Measurements from ENCODE around the gene SPCS1. TPM values are rescaled to one million over a fixed set of nuclear protein-coding genes. Genes with fewer than 3 reads are reported as not detected.

The SPCS1 gene
- total RNA-seq, 4 donors from 2014 or later = 152 to 188 (median 162) TPM

DNA sequence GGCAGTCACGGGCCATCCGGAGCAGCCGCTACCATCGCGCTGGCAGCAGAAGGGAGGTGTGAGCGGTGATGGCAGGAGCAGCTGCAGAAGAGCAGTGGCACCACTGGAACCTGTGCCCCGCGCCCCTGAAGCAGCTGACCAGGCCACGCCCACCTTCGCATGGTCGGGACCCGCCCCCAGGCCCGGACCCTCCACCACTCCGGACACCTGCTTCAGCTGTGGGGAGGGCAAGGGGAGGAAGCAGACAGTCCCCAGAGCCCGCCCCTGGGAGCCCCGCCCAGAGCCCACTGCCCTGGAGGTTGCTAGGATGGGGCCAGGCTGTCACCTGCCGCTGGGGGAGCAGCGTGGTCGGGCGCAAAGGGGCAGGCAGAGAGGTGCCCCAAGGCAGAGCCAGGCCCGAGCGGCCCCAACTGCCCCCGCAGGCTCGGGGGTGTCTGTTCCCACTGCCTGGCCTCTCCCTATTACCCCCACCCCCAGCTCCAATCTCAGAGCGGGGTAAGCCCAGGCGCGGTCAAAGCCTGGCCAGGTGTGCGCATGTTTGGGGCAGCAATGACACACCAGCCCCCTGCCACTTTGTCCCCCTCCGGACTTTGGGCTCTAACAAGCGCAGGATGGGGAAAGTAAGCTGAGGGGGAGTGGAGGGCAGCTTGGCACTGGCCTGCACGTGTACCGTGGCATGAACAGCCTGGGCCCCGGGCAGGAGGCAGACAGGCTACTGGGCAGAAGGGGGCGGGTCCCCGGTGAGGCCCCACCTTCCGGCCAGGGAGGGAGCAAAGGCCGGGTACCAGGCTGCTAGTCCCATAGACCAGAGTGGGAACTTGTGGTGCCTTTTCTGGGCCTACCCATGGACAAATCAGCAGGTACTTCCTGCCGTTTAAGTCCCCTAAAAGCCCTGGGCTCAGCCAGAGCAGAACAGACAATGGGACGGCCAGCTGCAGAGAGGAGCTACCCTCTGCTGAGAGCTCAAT lies 8.7 kb downstream of the SPCS1 start:
- no peak for ATAC-seq
- DNase-seq = no peak
- Histone ChIP-seq H3K27ac (no peak overlapping the region), H3K4me3 (no peak overlapping the region), H3K9me3 (no peaks in the 10 kb centered on the region), H3K36me3 (peaks cover 0 to 21% of the 10 kb centered on the region in 2 donors), H3K27me3 (no peaks in the 10 kb centered on the region), H3K4me1 (no peaks in the 10 kb centered on the region)
- no peak for TF ChIP-seq POLR2A (IDR thresholded peaks at IDR 0.05)
- in situ Hi-C loops (cut with MboI; ENCODE audit: low sequenced_read_pairs in 4 of 4) (no loop called here), intact Hi-C loops (cut with DNase I; ENCODE audit: low total_unique reads) (no loop called here)

DNA sequence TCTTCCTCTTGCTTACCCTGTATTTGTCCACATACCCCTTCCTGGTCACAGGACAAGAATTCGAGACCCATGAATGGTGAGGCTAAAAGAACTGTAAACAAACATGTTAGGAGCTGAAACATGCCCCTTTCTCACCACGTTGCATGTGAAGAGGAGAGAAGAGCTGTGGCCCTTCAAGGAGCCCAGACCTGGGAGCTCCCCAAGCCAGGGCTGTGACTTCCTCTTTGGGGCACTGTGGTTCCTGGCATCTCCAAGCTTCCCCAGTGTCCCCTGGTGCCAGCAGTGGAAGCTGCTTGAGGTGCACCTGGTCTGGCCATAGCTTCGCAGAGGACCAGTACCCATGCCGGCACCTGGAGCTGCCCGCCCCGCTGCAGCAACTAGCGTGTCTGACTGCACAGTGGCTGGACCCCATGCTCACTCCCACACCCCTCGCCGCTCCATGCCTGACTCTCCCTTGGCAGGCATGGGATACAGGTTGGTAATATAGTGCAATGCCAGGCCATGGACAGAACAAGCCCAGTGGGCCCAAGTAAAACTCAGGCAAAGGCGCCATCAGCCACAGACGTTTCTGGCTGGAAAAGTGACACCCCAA lies 9.9 kb downstream of the SPCS1 start:
- Histone ChIP-seq H3K4me1 (no peaks in the 10 kb centered on the region), H3K36me3 (peaks cover 0 to 18% of the 10 kb centered on the region in 2 donors), H3K4me3 (no peak overlapping the region), H3K9me3 (no peaks in the 10 kb centered on the region), H3K27me3 (no peaks in the 10 kb centered on the region), H3K27ac (no peak overlapping the region)
- no peak for DNase-seq
- intact Hi-C loops (cut with DNase I; ENCODE audit: low total_unique reads) = no loop called here
- in situ Hi-C loops (cut with MboI; ENCODE audit: low sequenced_read_pairs in 4 of 4) = no loop called here
- TF ChIP-seq, protein P1, sequence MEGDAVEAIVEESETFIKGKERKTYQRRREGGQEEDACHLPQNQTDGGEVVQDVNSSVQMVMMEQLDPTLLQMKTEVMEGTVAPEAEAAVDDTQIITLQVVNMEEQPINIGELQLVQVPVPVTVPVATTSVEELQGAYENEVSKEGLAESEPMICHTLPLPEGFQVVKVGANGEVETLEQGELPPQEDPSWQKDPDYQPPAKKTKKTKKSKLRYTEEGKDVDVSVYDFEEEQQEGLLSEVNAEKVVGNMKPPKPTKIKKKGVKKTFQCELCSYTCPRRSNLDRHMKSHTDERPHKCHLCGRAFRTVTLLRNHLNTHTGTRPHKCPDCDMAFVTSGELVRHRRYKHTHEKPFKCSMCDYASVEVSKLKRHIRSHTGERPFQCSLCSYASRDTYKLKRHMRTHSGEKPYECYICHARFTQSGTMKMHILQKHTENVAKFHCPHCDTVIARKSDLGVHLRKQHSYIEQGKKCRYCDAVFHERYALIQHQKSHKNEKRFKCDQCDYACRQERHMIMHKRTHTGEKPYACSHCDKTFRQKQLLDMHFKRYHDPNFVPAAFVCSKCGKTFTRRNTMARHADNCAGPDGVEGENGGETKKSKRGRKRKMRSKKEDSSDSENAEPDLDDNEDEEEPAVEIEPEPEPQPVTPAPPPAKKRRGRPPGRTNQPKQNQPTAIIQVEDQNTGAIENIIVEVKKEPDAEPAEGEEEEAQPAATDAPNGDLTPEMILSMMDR (IDR thresholded peaks at IDR 0.05 in 4 of 5, conservative IDR thresholded peaks at IDR 0.05 in 1 of 5) = no peak
- no peak for TF ChIP-seq POLR2A (IDR thresholded peaks at IDR 0.05)
- ATAC-seq = no peak

DNA sequence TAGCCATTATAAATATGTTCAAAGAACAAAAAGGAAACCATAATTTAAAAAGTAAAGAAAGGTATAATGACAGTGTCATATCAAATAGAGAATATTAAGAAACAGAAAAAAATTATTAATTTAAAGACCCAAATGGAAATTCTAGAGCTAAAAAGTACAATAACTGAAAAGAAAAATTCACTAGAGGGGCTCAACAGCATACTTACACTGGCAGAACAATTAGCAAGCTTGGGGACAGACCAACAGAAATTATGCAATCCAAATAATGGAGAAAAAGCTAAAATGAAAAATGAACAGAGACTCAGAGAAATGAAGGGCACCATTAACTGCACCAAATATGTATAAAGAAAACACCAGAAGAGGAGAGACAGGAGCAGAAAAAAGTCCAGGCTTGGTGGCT lies 13.7 kb downstream of the SPCS1 start:
- Histone ChIP-seq H3K4me1 (no peaks in the 10 kb centered on the region), H3K9me3 (no peaks in the 10 kb centered on the region), H3K4me3 (no peak overlapping the region), H3K36me3 (peaks cover 0 to 10% of the 10 kb centered on the region in 2 donors), H3K27me3 (no peaks in the 10 kb centered on the region), H3K27ac (no peak overlapping the region)
- intact Hi-C loops (cut with DNase I; ENCODE audit: low total_unique reads) = no loop called here
- TF ChIP-seq, protein P1 (IDR thresholded peaks at IDR 0.05 in 4 of 5, conservative IDR thresholded peaks at IDR 0.05 in 1 of 5) = no peak
- no peak for DNase-seq
- in situ Hi-C loops (cut with MboI; ENCODE audit: low sequenced_read_pairs in 4 of 4) = no loop called here
- no peak for ATAC-seq

DNA sequence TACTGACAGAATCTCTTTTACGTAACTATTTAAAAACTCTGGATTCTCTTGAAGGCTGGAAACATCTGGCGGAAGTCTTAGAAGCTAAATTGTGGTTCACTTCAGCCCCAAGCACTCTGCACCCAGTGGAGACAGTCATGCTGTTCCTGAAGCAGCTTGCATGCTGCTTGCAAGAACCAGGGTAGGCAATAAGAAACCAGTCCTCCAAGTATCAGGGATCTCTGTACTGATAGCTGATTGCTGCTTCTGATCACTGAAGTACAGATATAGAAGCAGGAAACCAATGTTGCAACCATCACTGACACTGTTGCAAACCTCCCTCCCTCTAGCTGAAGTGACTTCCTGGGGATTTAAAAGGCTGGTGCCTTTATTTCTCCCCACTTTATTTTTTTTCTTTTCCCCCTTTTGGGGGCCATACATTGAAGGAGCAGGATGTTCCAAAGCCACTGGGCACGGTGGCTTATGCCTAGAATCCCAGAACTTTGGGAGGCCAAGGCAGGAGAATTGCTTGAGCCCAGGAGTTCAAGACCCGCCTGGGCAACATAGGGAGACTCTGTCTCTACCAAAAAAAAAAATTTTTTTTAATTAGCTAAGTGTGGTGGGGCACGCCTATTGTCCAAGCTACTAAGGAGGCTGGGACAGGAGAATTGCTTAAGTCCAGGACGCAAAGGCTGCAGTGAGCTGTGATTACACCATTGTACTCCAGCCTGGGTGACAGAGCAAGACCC lies 15.3 kb downstream of the SPCS1 start:
- TF ChIP-seq POLR2A (IDR thresholded peaks at IDR 0.05) = no peak
- TF ChIP-seq, protein P1 (IDR thresholded peaks at IDR 0.05 in 4 of 5, conservative IDR thresholded peaks at IDR 0.05 in 1 of 5) = no peak
- ATAC-seq (no peak), DNase-seq (no peak)
- H3K27ac ChIP-seq = no peak overlapping the region
- no peaks in the 10 kb centered on the region for H3K9me3 ChIP-seq
- no peak overlapping the region for H3K4me3 ChIP-seq
- H3K36me3 ChIP-seq = peaks cover 0 to 10% of the 10 kb centered on the region in 2 donors
- no peaks in the 10 kb centered on the region for H3K27me3 ChIP-seq
- H3K4me1 ChIP-seq = no peaks in the 10 kb centered on the region
- in situ Hi-C loops (cut with MboI; ENCODE audit: low sequenced_read_pairs in 4 of 4) (no loop called here), intact Hi-C loops (cut with DNase I; ENCODE audit: low total_unique reads) (no loop called here)

DNA sequence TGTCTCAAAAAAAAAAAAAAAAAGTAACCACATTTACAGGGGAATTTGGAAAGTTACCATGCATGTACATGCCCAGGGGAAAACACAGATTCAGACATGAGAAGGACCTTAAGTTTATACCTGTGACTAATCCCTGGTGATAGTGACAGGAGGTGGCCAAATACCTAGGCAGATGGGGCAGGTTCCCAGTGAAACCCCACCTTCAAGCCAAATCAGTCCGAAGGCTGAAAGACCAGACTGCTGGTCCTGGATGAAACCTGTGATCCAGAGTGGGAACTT lies 15.8 kb downstream of the SPCS1 start:
- Histone ChIP-seq H3K36me3 (peaks cover 0 to 10% of the 10 kb centered on the region in 2 donors), H3K27me3 (no peaks in the 10 kb centered on the region), H3K4me3 (no peak overlapping the region), H3K4me1 (no peaks in the 10 kb centered on the region), H3K9me3 (no peaks in the 10 kb centered on the region), H3K27ac (no peak overlapping the region)
- intact Hi-C loops (cut with DNase I; ENCODE audit: low total_unique reads) = no loop called here
- TF ChIP-seq POLR2A (IDR thresholded peaks at IDR 0.05) = no peak
- TF ChIP-seq, protein P1 (IDR thresholded peaks at IDR 0.05 in 4 of 5, conservative IDR thresholded peaks at IDR 0.05 in 1 of 5) = no peak
- in situ Hi-C loops (cut with MboI; ENCODE audit: low sequenced_read_pairs in 4 of 4) = no loop called here
- no peak for DNase-seq
- ATAC-seq = no peak
